Measurements from ENCODE around the gene INPP5D. TPM values are rescaled to one million over a fixed set of nuclear protein-coding genes. Genes with fewer than 3 reads are reported as not detected.
"Not testable (repeated sequence)": the region's sequence is repeated elsewhere in the genome, so short reads cannot be mapped to it uniquely, and the experiment has no call there.

The INPP5D gene
- total RNA-seq, 1 donor from 2014 or later: 129 TPM

DNA sequence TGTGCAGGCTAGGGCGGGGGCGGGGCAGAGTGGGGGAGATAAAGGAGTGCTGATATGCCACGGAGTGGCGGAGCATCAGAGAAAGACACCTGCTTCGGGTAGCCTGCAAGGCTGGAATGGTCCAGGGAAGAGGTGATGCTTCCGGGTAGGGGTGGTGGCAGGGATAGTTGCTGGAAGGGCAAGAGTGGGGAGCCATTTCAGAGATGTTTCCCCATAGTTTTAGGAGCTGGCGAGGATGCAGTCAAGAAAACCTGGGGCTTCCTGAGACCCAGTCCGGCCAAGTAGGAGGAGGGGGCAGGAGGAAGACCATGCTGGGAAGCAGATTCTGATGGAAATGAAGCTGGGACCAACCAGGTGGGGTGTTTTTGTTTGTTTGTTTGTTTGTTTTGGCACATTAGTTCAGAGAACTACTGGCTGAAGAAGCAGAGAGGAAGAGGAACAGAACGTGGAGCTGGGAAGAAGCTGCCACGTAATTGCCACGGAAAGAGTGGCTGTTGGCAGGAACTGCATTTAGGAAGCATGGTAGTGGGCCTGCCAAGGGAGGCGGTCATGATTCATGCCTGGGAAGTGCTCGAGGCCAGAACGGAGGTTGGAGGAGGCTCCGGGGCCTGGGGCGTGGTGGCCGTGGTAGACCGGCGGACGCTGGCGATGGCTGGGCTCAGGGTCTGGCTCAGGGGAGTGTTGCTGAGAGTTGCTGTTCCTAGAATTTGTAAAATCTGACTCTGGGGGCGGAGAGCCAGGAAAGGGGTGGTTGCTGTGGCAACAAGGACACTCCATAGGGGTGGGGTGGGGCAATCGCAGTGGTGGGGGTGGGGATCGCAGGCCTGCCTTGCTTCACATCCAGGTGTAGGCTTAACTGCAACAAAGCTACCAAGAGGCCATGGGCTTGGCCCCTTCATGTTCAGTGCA lies 8.6 kb upstream of the INPP5D start:
- intact Hi-C loops (cut with micrococcal nuclease): no loop called here

DNA sequence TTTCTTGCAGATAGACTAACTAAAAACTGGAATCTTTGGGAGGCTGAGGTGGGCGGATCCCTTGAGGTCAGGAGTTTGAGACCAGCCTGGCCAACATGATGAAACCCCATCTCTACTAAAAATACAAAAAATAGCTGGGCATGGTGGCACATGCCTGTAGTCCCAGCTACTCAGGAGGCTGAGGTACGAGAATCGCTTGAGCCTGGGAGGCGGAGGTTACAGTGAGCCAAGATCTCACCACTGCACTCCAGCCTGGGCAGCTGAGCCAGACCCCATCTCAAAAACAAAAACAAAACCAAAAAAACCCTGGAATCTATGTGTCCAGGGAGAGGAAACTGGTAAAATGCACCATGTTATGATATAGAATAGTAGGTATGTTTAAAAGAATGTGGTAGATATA lies 7.6 kb upstream of the INPP5D start:
- intact Hi-C loops (cut with micrococcal nuclease): not testable (repeated sequence)

DNA sequence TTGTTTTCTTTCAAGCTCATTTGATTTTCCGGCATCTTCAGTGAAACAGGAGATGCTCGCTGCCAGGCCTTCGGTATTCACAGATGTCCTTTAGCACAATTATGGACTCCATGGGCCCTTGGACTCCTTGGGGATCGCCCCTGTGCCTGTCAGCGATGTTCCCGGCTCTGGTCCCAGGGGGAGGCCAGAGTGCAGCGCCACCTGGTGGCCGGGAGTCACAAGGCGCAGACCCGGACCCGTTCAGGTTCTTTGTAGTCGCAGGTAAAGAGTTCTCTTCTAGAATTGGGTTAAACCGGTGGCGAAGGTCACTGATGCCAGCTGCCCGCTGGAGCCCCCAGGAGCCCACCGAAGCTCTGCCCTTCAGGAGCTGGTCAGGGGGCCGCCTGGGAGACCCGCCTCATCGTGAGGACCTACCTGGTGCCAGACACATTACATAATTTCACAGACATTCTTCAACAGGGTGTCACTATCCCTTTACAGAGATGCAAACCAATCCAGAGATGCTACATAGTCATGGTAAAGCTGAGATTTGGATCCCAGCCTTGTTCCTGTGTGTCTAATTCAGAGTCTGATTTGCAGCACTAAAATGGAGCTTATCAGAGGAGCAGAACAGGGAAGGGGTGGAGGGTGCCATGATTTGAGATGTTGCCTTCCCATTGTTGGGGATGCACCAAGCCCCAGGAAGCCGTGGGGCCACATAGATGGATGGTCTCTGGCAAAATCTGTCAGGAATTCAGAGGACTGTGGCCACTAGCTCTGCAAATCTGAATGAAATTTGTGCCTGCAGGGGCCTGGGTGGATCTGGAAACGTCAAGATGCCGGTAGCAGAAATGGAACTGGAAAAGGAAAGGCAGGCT lies 6.0 kb upstream of the INPP5D start:
- intact Hi-C loops (cut with micrococcal nuclease): loop anchor here (2.0 kb wide), 1 partner anchor 447 kb away; no protein-coding TSS in a partner anchor

DNA sequence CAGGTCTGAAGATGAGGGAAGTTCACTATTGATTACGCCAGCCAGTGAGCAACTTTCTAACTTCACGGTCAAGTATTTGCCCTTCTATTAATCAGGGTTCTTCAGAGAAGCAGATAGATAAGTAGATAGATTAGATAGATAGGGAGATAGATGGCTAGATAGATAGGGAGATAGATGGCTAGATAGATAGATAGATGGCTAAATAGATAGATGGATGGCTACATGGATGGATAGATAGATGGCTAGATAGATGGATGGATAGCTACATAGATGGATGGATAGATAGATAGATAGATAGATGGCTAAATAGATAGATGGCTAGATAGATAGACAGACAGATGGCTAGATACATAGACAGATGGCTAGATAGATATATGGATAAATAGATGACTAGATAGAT lies 4.8 kb upstream of the INPP5D start:
- intact Hi-C loops (cut with micrococcal nuclease): loop anchor here (2.0 kb wide), 1 partner anchor 449 kb away; no protein-coding TSS in a partner anchor

GRCh38 chr2:233056961-233057605 lies 3.1 kb upstream of the INPP5D start:
- intact Hi-C loops (cut with micrococcal nuclease): no loop called here

GRCh38 chr2:233058717-233059546 lies 1.2 kb upstream of the INPP5D start:
- intact Hi-C loops (cut with micrococcal nuclease): no loop called here

DNA sequence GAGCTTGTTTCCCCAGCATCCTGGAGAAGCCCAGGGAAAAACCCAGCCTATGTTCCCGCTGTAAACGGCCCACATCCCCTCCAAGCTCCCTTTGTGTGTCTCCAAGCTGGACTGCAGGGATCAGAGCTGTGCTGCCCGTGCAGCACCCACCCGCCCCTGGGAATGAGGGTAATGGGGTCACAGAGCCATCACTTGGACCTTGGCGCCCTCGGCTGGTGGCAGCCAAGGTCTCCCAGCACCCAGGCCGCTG lies 670 bp upstream of the INPP5D start:
- intact Hi-C loops (cut with micrococcal nuclease): no loop called here

GRCh38 chr2:233060501-233060979 lies 398 bp downstream of the INPP5D start:
- intact Hi-C loops (cut with micrococcal nuclease): loop anchor here (1.0 to 10.0 kb wide), 5 partner anchors 21 to 366 kb away; partner anchors contain the start of genes ATG16L1 and GIGYF2

GRCh38 chr2:233060980-233061590 lies 943 bp downstream of the INPP5D start:
- intact Hi-C loops (cut with micrococcal nuclease): loop anchor here (1.0 to 10.0 kb wide), 5 partner anchors 20 to 366 kb away; partner anchors contain the start of genes ATG16L1 and GIGYF2

GRCh38 chr2:233061591-233062450 lies 1.7 kb downstream of the INPP5D start:
- intact Hi-C loops (cut with micrococcal nuclease): loop anchor here (2.0 to 10.0 kb wide), 3 partner anchors 81 to 367 kb away; partner anchors contain the start of gene GIGYF2

GRCh38 chr2:233062451-233062850 lies 2.3 kb downstream of the INPP5D start:
- intact Hi-C loops (cut with micrococcal nuclease): loop anchor here (5.0 to 10.0 kb wide), 2 partner anchors 185 to 368 kb away; partner anchors contain the start of gene GIGYF2

DNA sequence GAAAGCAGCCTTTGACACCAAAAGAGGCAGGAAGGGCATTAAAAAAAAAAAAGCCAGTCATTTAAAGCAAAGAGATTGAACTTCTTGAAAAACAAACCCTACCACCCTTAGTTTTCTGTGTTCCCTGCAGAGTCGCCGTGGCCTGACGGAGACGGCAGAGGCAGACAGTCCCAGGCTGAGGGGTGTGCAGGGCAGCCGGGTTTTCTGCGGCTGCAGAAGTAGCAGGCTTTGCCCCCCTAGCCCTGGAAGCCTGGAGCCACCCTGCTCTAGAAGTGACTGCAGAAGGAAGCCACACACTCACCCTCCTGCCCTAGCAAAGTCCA lies 2.8 kb downstream of the INPP5D start:
- intact Hi-C loops (cut with micrococcal nuclease): loop anchor here (5.0 to 10.0 kb wide), 2 partner anchors 186 to 368 kb away; partner anchors contain the start of gene GIGYF2

- intact Hi-C loops (cut with micrococcal nuclease): loop anchor here (5.0 to 10.0 kb wide), 2 partner anchors 186 to 369 kb away; partner anchors contain the start of gene GIGYF2
These were observed 3.3 kb downstream of the INPP5D start for GRCh38 chr2:233063269-233063975.

DNA sequence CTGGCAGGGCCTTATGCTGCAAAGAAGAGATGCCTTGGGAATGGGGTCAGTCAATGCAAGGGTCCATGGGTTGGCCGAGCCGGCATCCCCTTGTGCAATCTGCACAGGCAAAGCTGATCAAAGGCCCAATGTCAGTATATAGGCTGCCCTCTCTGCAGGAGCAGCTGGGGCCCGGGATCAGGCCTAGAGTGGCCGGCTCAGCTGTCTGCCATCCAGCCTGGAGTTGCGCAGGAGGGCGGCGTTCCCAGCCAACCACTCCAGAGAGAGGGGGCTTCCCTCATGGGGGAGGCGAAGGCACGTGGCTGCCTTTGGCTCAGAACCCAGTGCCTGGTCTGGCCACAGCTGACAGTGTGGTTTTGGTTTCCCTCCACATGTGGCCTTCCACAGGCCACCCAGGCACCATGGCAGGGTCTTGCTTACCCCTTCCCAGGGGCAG lies 3.9 kb downstream of the INPP5D start:
- intact Hi-C loops (cut with micrococcal nuclease): loop anchor here (5.0 to 10.0 kb wide), 2 partner anchors 187 to 369 kb away; partner anchors contain the start of gene GIGYF2

- intact Hi-C loops (cut with micrococcal nuclease): loop anchor here (5.0 to 10.0 kb wide), 2 partner anchors 187 to 370 kb away; partner anchors contain the start of gene GIGYF2
These were observed 4.5 kb downstream of the INPP5D start for GRCh38 chr2:233064530-233065199.

DNA sequence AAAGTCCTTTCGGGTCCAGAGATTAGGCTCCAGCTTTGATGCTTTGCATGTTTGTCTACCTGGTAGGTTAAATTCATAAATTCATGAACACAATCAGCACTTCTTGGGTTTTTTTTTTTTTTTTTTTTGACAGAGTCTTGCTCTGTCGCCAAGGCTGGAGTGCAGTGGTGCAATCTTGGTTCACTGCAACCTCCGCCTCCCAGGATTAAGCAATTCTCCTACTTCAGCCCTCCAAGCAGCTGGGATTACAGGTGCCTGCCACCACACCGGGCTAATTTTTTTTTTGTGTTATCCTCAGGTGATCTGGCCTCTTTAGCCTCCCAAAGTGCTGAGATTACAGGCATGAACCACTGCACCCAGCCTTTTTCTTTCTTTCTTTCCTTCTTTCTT lies 5.1 kb downstream of the INPP5D start:
- intact Hi-C loops (cut with micrococcal nuclease): loop anchor here (10.0 kb wide), 1 partner anchor 370 kb away; the partner anchor contains the start of gene GIGYF2

DNA sequence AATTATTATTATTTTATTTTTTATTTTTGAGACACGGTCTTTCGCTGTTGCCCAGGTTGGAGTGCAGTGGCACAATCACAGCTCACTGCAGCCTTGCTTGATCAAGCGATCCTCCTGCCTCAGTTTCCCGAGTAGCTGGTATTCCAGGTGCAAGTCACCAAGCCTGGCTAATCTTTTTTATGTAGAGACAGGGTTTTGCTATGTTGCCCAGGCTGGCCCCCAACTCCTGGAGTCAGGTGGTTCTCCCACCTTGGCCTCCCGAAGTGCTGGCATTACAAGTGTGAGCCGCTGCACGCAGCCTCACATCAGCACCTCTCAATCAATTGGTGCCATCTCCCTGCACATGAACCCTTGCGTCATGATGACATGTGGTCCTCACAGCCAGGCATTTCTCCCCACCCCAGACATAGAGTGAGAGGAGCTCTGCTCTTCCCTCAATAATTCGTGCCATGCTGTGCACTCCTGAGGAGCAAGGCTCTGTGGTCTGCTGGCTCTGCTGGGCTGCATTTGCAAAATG lies 5.9 kb downstream of the INPP5D start:
- intact Hi-C loops (cut with micrococcal nuclease): loop anchor here (10.0 kb wide), 1 partner anchor 371 kb away; the partner anchor contains the start of gene GIGYF2

Data from T-helper 2 cell treated with Interferon-gamma antibody and Interleukin-4, amounts not matched to agents 100 ng/mL and 5 ng/mL, for 36 hours (primary cell).